Caco-2 (cell line): ENCODE measurements around the gene MAP4K1. TPM values are rescaled to one million over a fixed set of nuclear protein-coding genes. Genes with fewer than 3 reads are reported as not detected.
A peak's percentile ranks its signal among the peaks of the same experiment; 100 is the strongest.

Experiments
- BruUV-seq: library from RNA; stranded (reverse); fragments of 400-500 nt; replicated peaks from 2 replicates; lab custom pipeline; 2021; lab: Mats Ljungman, UMichigan
- CTCF ChIA-PET: fragments of 300-600 bp; sonication (Branson Sonifier 250); formaldehyde crosslinking; loops from one replicate; lab custom pipeline; 2022; ENCODE audit warnings: antibody characterized with exemption; lab: Charles Lee
- POLR2A ChIA-PET: fragments of 300-600 bp; sonication (Branson Sonifier 250); formaldehyde crosslinking; loops from one replicate; lab custom pipeline; 2022; ENCODE audit warnings: antibody characterized with exemption; lab: Charles Lee
- DNase-seq, 2 experiments: peaks; one replicate each; pipeline versions ENCODE4 v3.0.0 to v3.0.0-alpha.2; 2020 to 2022
- H3K27me3 ChIP-seq: replicated peaks from 2 replicates; pipeline ENCODE4 v1.6.0; 2011; ENCODE audit warnings: low read length; ENCODE audit not compliant: control insufficient read depth, insufficient read depth
- H3K36me3 ChIP-seq: 2 replicates; pipeline ENCODE4 v1.5.1; 2011; ENCODE audit warnings: low read length; ENCODE audit not compliant: control insufficient read depth, insufficient read depth
- H3K4me1 ChIP-seq: fragments of 250-450 bp; sonication (Bioruptor Pico); 2 replicates; pipeline ENCODE4 v1.5.1; 2020; ENCODE audit warnings: mild to moderate bottlenecking
- H3K4me3 ChIP-seq: 2 replicates; pipeline ENCODE4 v1.5.1; 2011; ENCODE audit warnings: low read depth, mild to moderate bottlenecking, control low read depth, low read length
- H3K9me3 ChIP-seq: fragments of 250-450 bp; sonication (Bioruptor Pico); 2 replicates; pipeline ENCODE4 v1.5.1; 2020; ENCODE audit warnings: mild to moderate bottlenecking, moderate library complexity
- H3K27ac Mint-ChIP-seq: one replicate; pipeline ENCODE4 v1.8.0; 2022; ENCODE audit warnings: mixed read lengths; ENCODE audit not compliant: unreplicated experiment
- H3K27me3 Mint-ChIP-seq: one replicate; pipeline ENCODE4 v1.8.0; 2022; ENCODE audit warnings: mixed read lengths; ENCODE audit not compliant: insufficient read depth, unreplicated experiment
- H3K36me3 Mint-ChIP-seq: one replicate; pipeline ENCODE4 v1.8.0; 2022; ENCODE audit warnings: mild to moderate bottlenecking, mixed read lengths; ENCODE audit not compliant: insufficient read depth, unreplicated experiment
- H3K4me1 Mint-ChIP-seq: one replicate; pipeline ENCODE4 v1.8.0; 2022; ENCODE audit warnings: low read depth, mixed read lengths; ENCODE audit not compliant: unreplicated experiment
- H3K4me3 Mint-ChIP-seq: one replicate; pipeline ENCODE4 v1.8.0; 2022; ENCODE audit warnings: mild to moderate bottlenecking, moderate library complexity, mixed read lengths; ENCODE audit not compliant: unreplicated experiment
- H3K9me3 Mint-ChIP-seq: one replicate; pipeline ENCODE4 v1.8.0; 2022; ENCODE audit warnings: mixed read lengths; ENCODE audit not compliant: unreplicated experiment
- CTCF ChIP-seq, 2 experiments: fragments of 200-600 bp in 1 of 2; IDR thresholded peaks; 1 replicate in 1 of 2; 2 replicates in 1 of 2; pipeline versions ENCODE4 v1.5.1 to v1.8.0; 2011 to 2022; ENCODE audit warnings: antibody characterized with exemption in 1 of 2, control low read depth in 1 of 2, inconsistent platforms in 1 of 2, low read depth in 1 of 2, low read length in 1 of 2, mild to moderate bottlenecking in 1 of 2, moderate library complexity in 1 of 2; ENCODE audit not compliant: insufficient read depth in 1 of 2, severe bottlenecking in 1 of 2, unreplicated experiment in 1 of 2
- intact Hi-C: fragments of 100-400 bp; cut with micrococcal nuclease; formaldehyde crosslinking; loops from one replicate; pipeline ENCODE4 v1.10.0; 2022; ENCODE audit not compliant: unreplicated experiment
- total RNA-seq: library from RNA; stranded (reverse); gene quantifications from 2 replicates; pipeline ENCODE4 v1.2.3, GENCODE V29; 2022

MAP4K1 gene
- total RNA-seq, 1 experiment from 2014 or later = 1.7 TPM

GRCh38 chr19:38642176-38642575, 24.4 kb upstream of the MAP4K1 start:
- CTCF ChIA-PET = interaction anchor here (0.6 to 0.9 kb wide), 3 partner anchors 46 to 240 kb away, joined by 3 to 4 read pairs (median 4); no protein-coding TSS in a partner anchor
- no peak for DNase-seq
- Histone ChIP-seq H3K4me3 (no peak overlapping the region), H3K9me3 (no peaks in the 10 kb centered on the region), H3K4me1 (peaks cover 22% of the 10 kb centered on the region), H3K27me3 (no peaks in the 10 kb centered on the region), H3K36me3 (no peaks in the 10 kb centered on the region)
- no TSS peak for BruUV-seq
- intact Hi-C loops = no loop called here
- no peak overlapping the region for H3K4me3 Mint-ChIP-seq
- H3K27ac Mint-ChIP-seq = peak overlapping the region; percentile 14
- H3K9me3 Mint-ChIP-seq = no peaks in the 10 kb centered on the region
- H3K36me3 Mint-ChIP-seq = peaks cover 21% of the 10 kb centered on the region
- no peaks in the 10 kb centered on the region for H3K27me3 Mint-ChIP-seq
- no peak for TF ChIP-seq CTCF (IDR thresholded peaks at IDR 0.05; ENCODE audit: insufficient read depth in 1 of 2, low read depth in 1 of 2, low read length in 1 of 2, severe bottlenecking in 1 of 2, unreplicated experiment in 1 of 2)
- POLR2A ChIA-PET = no interaction called here
- H3K4me1 Mint-ChIP-seq = peaks cover 1% of the 10 kb centered on the region

- peaks cover 38% of the 10 kb centered on the region for H3K36me3 Mint-ChIP-seq
- Histone ChIP-seq H3K27me3 (no peaks in the 10 kb centered on the region), H3K36me3 (no peaks in the 10 kb centered on the region), H3K9me3 (no peaks in the 10 kb centered on the region), H3K4me3 (no peak overlapping the region), H3K4me1 (peaks cover 40% of the 10 kb centered on the region)
- H3K27me3 Mint-ChIP-seq = no peaks in the 10 kb centered on the region
- H3K9me3 Mint-ChIP-seq = no peaks in the 10 kb centered on the region
- intact Hi-C loops = no loop called here
- no peak overlapping the region for H3K27ac Mint-ChIP-seq
- H3K4me3 Mint-ChIP-seq = no peak overlapping the region
- ChIA-PET CTCF (no interaction called here), POLR2A (no interaction called here)
- BruUV-seq = no TSS peak
- H3K4me1 Mint-ChIP-seq = peaks cover 15% of the 10 kb centered on the region
- no peak for DNase-seq
- no peak for TF ChIP-seq CTCF (IDR thresholded peaks at IDR 0.05; ENCODE audit: insufficient read depth in 1 of 2, low read depth in 1 of 2, low read length in 1 of 2, severe bottlenecking in 1 of 2, unreplicated experiment in 1 of 2)
Observed at GRCh38 chr19:38640368-38640767, 22.6 kb upstream of the MAP4K1 start.

GRCh38 chr19:38639679-38640078, 21.9 kb upstream of the MAP4K1 start:
- Mint-ChIP-seq H3K27ac (no peak overlapping the region), H3K27me3 (no peaks in the 10 kb centered on the region), H3K9me3 (no peaks in the 10 kb centered on the region), H3K36me3 (peaks cover 42% of the 10 kb centered on the region), H3K4me1 (peaks cover 19% of the 10 kb centered on the region), H3K4me3 (no peak overlapping the region)
- peaks cover 3% of the 10 kb centered on the region; the same call in 1 of the 2 replicates for H3K36me3 ChIP-seq
- DNase-seq = no peak
- ChIA-PET POLR2A (no interaction called here), CTCF (interaction anchor here (0.5 to 0.8 kb wide), 2 partner anchors 87 to 202 kb away, joined by 3 to 6 read pairs; no protein-coding TSS in a partner anchor)
- intact Hi-C loops = loop anchor here (10.0 kb wide), 1 partner anchor 125 kb away; no protein-coding TSS in a partner anchor
- peaks cover 47% of the 10 kb centered on the region for H3K4me1 ChIP-seq
- BruUV-seq = no TSS peak
- no peak for TF ChIP-seq CTCF (IDR thresholded peaks at IDR 0.05; ENCODE audit: insufficient read depth in 1 of 2, low read depth in 1 of 2, low read length in 1 of 2, severe bottlenecking in 1 of 2, unreplicated experiment in 1 of 2)
- no peaks in the 10 kb centered on the region for H3K9me3 ChIP-seq
- H3K27me3 ChIP-seq = no peaks in the 10 kb centered on the region
- no peak overlapping the region for H3K4me3 ChIP-seq
